ENCODE data around the gene FIGNL2.

- TF ChIP-seq, protein P1, sequence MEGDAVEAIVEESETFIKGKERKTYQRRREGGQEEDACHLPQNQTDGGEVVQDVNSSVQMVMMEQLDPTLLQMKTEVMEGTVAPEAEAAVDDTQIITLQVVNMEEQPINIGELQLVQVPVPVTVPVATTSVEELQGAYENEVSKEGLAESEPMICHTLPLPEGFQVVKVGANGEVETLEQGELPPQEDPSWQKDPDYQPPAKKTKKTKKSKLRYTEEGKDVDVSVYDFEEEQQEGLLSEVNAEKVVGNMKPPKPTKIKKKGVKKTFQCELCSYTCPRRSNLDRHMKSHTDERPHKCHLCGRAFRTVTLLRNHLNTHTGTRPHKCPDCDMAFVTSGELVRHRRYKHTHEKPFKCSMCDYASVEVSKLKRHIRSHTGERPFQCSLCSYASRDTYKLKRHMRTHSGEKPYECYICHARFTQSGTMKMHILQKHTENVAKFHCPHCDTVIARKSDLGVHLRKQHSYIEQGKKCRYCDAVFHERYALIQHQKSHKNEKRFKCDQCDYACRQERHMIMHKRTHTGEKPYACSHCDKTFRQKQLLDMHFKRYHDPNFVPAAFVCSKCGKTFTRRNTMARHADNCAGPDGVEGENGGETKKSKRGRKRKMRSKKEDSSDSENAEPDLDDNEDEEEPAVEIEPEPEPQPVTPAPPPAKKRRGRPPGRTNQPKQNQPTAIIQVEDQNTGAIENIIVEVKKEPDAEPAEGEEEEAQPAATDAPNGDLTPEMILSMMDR (IDR thresholded peaks at IDR 0.05): no peak
- TF ChIP-seq POLR2A (IDR thresholded peaks at IDR 0.05): no peak
These were observed 39.2 kb upstream of the FIGNL2 start, which contains the start of gene ANKRD33 for GRCh38 chr12:51887476-51888315.
